ENCODE results near the gene DTX2.
"Not testable (repeated sequence)": the region's sequence is repeated elsewhere in the genome, so short reads cannot be mapped to it uniquely, and the experiment has no call there.

The DTX2 gene

DNA sequence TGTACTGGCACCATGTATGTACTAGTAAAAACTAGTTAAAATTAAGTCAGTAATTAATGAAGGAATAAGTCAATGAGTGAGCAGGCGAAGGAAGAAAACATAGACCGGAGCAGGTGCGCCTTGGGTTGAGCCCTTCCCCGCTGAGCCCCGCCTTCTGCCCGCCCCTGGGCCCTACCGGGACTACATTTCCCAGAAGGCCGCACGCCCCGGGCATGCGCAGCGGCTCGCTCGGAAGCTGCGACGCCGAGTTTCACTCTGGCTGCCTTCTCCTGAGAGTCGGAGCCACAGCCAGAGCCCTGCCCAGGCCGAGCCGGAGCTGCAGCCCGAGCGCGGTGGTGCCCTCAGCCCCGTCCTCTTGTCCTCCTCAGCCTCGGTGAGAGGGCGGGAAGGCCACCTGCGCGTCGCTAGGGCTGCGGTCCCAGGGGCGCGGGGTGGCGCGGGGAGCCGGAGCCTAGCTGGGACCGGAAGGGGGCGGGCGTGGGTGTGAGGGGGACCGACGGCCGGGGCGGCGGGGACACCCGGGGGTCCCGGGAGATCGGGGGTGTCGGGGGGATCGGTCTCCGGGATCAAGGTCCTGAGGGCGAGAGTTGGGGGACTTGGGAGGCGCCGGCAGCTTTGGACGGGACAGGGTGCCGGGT, at the start of gene DTX2:
Gene DTX2, plus strand, starts transcription at position 246 of the 638 bp plus-strand sequence. CDS start 18,801 bp downstream, outside the sequence.
- not testable (repeated sequence) for DNase-seq

- DNase-seq, result no peak
Measured at GRCh38 chr7:76412249-76412648, 49.3 kb upstream of the DTX2 start.

- DNase-seq, result not testable (repeated sequence)
Measured at GRCh38 chr7:76417654-76418310, 43.7 kb upstream of the DTX2 start.

DNA sequence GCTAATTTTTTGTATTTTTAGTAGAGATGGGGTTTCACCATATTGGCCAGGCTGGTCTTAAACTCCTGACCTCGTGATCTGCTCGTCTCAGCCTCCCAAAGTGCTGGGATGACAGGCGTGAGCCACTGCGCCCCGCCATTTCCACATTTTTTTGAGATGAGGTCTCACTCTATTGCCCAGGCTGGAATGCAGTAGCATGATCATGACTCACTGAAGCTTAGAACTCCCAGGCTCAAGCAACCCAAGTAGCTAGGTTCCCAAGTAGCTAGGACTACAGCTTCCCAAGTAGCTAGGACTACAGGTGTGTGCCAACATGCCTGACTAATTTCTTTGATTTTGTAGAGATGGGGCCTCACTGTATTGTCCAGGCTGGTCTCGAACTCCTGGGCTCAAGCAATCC, 40.4 kb upstream of the DTX2 start:
- DNase-seq, result not testable (repeated sequence)

- no peak for DNase-seq
Measured at GRCh38 chr7:76423666-76424412, 37.7 kb upstream of the DTX2 start.

- DNase-seq, result no peak
Measured at GRCh38 chr7:76424413-76425111, 36.9 kb upstream of the DTX2 start, which contains the start of gene ZP3. ZP3 (plus strand) TSS chr7:76424950; CDS start chr7:76424965, 15 bp downstream.

- DNase-seq, result no peak
Measured at GRCh38 chr7:76425156-76425555, 36.4 kb upstream of the DTX2 start.

DNA sequence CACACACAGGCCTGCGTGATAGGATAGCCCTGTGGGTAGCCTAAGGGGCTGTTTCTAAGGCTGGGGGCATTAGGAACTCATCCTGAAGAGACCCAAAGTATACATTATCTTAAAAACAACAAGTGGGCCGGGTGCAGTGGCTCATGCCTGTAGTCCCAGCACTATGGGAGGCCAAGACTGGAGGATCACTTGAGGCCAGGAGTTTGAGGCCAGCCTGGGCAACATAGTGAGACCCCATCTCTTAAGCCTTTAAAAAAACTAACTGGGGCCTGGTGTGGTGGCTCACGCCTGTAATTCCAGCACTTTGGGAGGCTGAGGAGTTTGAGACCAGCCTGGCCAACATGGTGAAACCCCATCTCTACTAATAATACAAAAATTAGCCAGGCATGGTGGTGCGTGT, 36.0 kb upstream of the DTX2 start:
- DNase-seq, result not testable (repeated sequence)

DNA sequence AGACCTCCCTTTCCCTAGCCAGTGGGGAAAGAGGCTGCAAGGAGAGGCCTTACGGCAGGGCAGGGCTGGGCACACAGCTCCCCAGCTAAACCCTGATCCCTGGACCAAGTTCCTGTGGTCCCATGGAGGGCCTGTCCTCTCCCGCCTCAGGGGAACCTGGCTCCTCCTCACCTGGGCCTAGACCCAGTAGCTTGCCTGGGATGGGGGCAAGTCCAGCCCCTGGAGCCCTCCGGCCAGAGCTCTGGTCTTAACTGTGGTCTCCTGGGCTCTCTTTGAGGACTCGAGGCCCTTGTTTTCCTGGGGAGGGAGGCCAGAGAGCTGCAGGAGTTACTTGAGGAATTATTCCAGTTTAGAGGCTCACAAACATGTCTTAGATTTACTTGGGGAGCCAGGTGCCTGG, 35.3 kb upstream of the DTX2 start:
- DNase-seq, result no peak

- DNase-seq, result no peak
Measured at GRCh38 chr7:76427635-76428034, 33.9 kb upstream of the DTX2 start.

DNA sequence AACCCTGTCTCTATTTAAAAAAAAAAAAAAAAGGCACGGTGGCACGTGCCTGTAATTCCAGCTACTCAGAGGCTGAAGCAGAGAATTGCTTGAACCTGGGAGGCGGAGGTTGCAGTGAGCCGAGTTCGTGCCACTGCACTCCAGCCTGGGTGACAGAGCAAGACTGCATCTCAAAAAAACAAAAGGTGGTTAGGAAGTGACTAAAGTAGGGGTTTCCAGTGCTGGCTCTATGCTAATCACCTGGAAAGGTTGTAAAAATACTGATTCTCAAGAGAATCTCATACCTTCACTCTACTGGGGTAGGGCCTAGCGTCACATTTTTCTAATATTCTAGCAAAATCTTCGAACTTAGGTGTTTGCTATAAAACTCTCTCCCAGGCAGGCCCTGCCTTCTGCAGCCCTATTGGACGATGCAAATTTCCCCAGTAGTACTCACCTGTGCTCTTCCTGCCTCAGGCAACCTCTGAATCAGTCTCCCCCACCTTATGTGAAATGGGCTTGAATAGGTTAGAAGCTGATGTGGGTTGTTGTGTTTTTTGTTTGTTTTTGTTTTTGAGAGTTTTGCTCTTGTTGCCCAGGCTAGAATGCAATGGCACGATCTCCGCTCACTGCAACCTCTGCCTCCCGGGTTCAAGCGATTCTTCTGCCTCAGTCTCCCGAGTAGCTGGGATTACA, 33.2 kb upstream of the DTX2 start:
- DNase-seq, result no peak

GRCh38 chr7:76428868-76429805, 32.4 kb upstream of the DTX2 start:
- DNase-seq, result no peak

- no peak for DNase-seq
Measured at GRCh38 chr7:76430211-76430610, 31.3 kb upstream of the DTX2 start.

DNA sequence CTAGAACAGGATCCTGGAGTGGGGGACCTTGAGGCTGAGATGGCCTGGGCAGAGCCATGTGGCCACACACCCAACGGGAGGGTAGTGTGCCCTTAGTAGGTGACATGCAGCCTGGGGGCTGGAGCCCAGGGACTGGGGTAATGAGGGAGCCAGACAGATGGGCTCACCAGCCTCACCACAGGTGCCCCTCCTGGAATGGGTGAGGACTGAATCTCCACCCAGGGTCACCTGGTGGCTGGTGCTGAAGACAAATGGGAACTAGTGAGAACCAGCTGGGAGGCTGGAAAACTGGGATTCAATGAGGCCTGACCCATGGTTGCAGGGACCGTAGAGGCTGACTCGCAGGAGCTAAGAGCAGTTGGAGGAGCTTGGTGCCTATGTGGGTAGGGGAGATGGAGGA, 30.7 kb upstream of the DTX2 start:
- DNase-seq, result no peak

- DNase-seq, result peak; percentile 61 to 79
Measured at GRCh38 chr7:76437873-76438272, 23.6 kb upstream of the DTX2 start.

GRCh38 chr7:76439120-76439888, 22.2 kb upstream of the DTX2 start:
- DNase-seq, result not testable (repeated sequence)

DNA sequence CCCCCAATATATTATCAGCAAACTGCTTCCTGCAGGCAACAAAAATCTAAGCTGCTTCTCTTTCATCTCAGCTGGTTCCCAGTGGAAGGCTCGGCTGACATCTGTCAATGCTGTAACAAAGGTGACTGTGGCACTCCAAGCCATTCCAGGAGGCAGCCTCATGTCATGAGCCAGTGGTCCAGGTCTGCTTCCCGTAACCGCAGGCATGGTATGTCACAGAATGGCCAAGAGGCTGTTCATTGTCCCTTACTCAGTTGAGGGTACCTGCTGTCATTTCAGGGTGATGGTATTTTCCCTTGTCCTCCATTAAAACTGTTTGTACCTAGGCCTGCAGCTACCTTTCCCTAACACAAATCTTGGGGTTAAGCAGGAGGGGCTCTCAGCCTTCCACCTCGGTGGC, 21.1 kb upstream of the DTX2 start:
- DNase-seq, result not testable (repeated sequence)

DNA sequence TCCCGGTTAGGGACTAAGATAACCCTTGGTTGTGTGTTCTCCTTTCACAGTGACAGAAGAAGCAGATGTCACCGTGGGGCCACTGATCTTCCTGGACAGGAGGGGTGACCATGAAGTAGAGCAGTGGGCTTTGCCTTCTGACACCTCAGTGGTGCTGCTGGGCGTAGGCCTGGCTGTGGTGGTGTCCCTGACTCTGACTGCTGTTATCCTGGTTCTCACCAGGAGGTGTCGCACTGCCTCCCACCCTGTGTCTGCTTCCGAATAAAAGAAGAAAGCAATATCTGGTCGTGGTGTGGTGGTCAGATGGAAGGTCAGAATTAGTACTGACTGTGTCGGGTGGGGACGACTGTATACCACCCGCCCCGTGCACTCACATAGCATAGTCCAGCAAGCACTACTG, 19.7 kb upstream of the DTX2 start:
- DNase-seq, result not testable (repeated sequence)

DNA sequence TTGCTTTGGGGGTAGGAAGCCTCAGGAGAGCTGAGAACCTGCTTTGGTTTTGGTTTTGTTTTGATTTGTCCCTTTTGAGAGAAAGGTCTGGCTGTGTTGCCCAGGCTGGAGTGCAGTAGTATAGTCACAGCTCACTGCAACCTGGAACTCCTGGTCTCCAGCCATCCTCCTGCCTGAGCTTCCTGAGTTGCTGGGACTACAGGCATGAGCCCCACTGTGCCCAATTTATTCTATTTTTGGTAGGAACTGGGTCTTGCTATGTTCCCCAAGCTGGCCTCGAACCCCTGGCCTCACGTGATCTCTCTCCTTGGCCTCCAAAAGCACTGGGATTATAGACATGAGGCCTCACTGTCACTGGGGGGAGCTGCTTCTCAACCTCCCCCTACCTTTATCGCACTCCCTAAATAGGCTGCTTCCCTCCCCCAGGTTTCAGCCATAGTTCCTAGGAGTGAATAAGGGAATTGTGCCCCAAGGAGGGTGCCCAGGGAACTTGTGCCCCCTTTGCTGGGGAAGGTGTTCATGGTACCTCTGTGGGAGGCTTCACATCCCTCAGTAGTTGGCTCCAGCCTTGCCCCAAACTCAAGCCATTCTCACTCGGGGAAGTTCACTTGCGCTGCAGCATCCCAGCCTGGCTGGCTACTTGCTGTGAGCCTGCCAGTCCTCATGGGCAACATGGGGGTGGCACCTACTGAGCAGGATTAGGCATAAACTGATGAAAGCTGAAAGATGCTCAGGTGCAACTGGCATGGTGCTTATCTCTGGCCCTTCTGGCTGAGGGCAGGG, 18.7 kb upstream of the DTX2 start:
- not testable (repeated sequence) for DNase-seq

- not testable (repeated sequence) for DNase-seq
Measured at GRCh38 chr7:76443846-76444245, 17.7 kb upstream of the DTX2 start.
